Activated B cell treated with CpG ODN at 0.5 μM for 24 hours (primary cell): ENCODE results near the gene KCNQ1. TPM values are rescaled to one million over a fixed set of nuclear protein-coding genes. Genes with fewer than 3 reads are reported as not detected.

ENCODE experiments used
- ATAC-seq: fragments of 200-7000 bp; cut with Tn5 transposase; one replicate; pipeline ENCODE4 v1.10.0; 2021; ENCODE audit warnings: low read depth, mild to moderate bottlenecking, moderate library complexity
- CTCF ChIA-PET: fragments of 350-600 bp; sonication (Branson Sonifier 250); formaldehyde crosslinking; loops from one replicate; lab custom pipeline; 2021; ENCODE audit warnings: antibody characterized with exemption; lab: Charles Lee
- POLR2A ChIA-PET: fragments of 350-600 bp; sonication (Branson Sonifier 250); formaldehyde crosslinking; loops from one replicate; lab custom pipeline; 2021; ENCODE audit warnings: antibody characterized with exemption; lab: Charles Lee
- DNase-seq: peaks from one replicate; pipeline ENCODE4 v3.0.0; 2022
- H3K27ac Mint-ChIP-seq: one replicate; pipeline ENCODE4 v1.8.0; 2020; ENCODE audit warnings: mixed read lengths
- H3K27me3 Mint-ChIP-seq: one replicate; pipeline ENCODE4 v1.8.0; 2021; ENCODE audit warnings: mixed read lengths
- H3K36me3 Mint-ChIP-seq: one replicate; pipeline ENCODE4 v1.8.0; 2021; ENCODE audit warnings: low read depth, mixed read lengths
- H3K4me1 Mint-ChIP-seq: one replicate; pipeline ENCODE4 v1.8.0; 2021; ENCODE audit warnings: mixed read lengths
- H3K4me3 Mint-ChIP-seq: one replicate; pipeline ENCODE4 v1.8.0; 2020; ENCODE audit warnings: mild to moderate bottlenecking, mixed read lengths
- H3K9me3 Mint-ChIP-seq: one replicate; pipeline ENCODE4 v1.8.0; 2020; ENCODE audit warnings: mixed read lengths
- intact Hi-C: fragments of 100-400 bp; cut with micrococcal nuclease; formaldehyde crosslinking; loops from one replicate; pipeline ENCODE4 v1.15.1; 2024
- total RNA-seq: library from RNA; stranded (reverse); gene quantifications from 2 replicates; pipeline ENCODE4 v1.2.3, GENCODE V29; 2022
- TF ChIP-seq, protein P1 (sequence below): fragments of 200-600 bp; IDR thresholded peaks from one replicate; pipeline ENCODE4 v1.8.0; 2022; ENCODE audit warnings: antibody characterized with exemption, mild to moderate bottlenecking

The KCNQ1 gene
- total RNA-seq, 1 donor from 2014 or later: 6.5 TPM

DNA sequence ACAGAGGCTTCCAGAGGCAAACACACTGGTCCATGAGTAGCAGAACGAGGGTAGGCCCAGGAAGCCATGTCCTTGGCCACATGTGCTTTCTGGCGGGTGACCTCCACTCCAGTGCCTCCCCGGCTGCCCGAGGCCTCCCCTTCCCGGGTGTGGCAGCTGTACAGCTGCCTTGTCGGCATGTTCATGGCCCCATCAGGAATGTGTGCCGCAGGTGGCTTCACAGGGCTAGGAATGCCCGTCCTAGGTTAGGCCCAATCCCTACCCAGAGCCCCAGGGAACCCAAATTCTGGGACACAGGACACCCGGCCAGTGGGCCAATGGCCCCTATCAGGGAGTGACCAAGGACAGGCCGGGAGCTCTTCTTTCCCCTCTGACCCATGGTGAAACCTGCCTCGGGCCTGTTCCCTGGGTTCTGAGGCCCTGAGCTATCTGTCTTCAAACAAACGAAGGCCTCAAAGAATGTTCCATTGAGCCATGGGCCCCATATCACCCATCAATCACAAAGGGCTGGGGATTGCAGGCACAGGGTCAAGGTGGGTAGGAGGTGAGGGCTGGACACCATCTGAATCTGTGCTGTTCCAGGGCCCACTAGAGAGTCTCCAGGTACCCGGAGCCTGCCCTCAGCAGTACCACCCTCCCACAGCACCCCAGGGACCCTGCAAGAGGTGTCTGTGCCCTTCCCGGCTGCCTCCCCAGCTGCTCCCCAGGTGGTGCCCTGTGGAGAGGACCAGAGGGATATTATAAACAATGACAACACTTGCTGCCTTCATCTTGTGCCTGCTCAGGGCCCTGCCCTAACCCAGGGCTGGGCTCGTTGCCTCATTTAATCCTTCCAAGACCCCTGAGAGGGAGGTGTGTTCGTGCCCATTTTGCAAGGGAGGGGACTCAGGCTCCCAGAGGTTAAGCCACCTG lies 444.8 kb downstream of the KCNQ1 start:
- DNase-seq: no peak
- H3K36me3 Mint-ChIP-seq: no peaks in the 10 kb centered on the region
- TF ChIP-seq, protein P1, sequence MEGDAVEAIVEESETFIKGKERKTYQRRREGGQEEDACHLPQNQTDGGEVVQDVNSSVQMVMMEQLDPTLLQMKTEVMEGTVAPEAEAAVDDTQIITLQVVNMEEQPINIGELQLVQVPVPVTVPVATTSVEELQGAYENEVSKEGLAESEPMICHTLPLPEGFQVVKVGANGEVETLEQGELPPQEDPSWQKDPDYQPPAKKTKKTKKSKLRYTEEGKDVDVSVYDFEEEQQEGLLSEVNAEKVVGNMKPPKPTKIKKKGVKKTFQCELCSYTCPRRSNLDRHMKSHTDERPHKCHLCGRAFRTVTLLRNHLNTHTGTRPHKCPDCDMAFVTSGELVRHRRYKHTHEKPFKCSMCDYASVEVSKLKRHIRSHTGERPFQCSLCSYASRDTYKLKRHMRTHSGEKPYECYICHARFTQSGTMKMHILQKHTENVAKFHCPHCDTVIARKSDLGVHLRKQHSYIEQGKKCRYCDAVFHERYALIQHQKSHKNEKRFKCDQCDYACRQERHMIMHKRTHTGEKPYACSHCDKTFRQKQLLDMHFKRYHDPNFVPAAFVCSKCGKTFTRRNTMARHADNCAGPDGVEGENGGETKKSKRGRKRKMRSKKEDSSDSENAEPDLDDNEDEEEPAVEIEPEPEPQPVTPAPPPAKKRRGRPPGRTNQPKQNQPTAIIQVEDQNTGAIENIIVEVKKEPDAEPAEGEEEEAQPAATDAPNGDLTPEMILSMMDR: no peak
- ChIA-PET POLR2A (interaction anchor here (0.6 to 1.5 kb wide), 2 partner anchors 12 to 358 kb away, joined by 3 to 4 read pairs; no protein-coding TSS in a partner anchor), CTCF (interaction anchor here (1.7 to 11.9 kb wide), 4 partner anchors 202 to 469 kb away, joined by 6 to 334 read pairs (median 12); no protein-coding TSS in a partner anchor)
- no peak overlapping the region for H3K27ac Mint-ChIP-seq
- no peaks in the 10 kb centered on the region for H3K27me3 Mint-ChIP-seq
- intact Hi-C loops: loop anchor here (2.0 to 10.0 kb wide), 4 partner anchors 97 to 695 kb away; partner anchors contain the start of gene TRPM5
- H3K4me1 Mint-ChIP-seq: peaks cover 20% of the 10 kb centered on the region
- H3K9me3 Mint-ChIP-seq: no peaks in the 10 kb centered on the region
- ATAC-seq: no peak
- H3K4me3 Mint-ChIP-seq: no peak overlapping the region

DNA sequence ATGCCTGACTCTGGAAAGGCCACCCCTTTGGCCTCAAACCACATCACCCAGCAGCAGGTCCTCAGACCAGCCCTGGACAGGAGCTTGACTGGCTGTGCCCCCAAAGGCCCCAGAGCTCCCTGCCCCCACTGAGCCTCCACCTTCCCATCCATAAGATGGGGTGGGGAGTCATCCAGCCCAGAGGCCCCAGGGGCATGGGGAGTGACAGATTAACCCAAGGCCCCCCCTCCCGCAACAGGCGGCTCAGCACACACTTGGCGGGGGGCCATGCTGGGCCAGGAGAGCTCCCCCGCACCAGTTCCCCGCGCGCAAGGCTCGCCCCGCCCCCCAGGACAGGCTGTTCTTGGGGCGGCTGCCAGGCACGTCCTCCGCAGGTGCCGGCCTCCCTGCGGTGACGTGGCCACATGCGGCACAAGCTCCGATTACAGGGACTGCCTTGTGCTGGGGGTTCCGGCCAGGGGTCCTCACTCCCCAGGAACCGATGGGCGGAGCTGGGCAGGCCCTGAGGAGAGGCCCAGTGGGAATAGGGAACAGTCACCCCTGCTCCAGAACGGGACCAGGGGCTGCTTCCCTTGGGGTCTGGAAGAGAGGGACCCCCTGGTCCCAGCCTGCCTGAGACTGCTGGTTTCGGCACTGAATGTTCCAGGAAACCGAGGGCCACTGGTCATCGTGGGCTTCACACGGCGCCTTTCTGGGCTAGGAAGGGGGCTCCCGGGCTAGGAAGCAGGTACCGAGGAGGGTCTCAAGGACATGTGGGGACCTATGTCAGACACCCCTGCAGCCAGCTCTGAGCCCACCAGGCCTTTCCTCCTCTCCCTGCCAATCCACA lies 445.9 kb downstream of the KCNQ1 start:
- POLR2A ChIA-PET: interaction anchor here (3.4 kb wide), 1 partner anchor 358 kb away, joined by 15 read pairs; no protein-coding TSS in a partner anchor
- Mint-ChIP-seq H3K27ac (no peak overlapping the region), H3K4me3 (no peak overlapping the region), H3K36me3 (no peaks in the 10 kb centered on the region), H3K9me3 (no peaks in the 10 kb centered on the region), H3K27me3 (no peaks in the 10 kb centered on the region), H3K4me1 (peaks cover 20% of the 10 kb centered on the region)
- CTCF ChIA-PET: interaction anchor here (3.2 to 11.9 kb wide), 2 partner anchors 201 to 358 kb away, joined by 16 to 334 read pairs; no protein-coding TSS in a partner anchor
- intact Hi-C loops: no loop called here
- DNase-seq: no peak
- ATAC-seq: no peak
- TF ChIP-seq, protein P1: no peak

DNA sequence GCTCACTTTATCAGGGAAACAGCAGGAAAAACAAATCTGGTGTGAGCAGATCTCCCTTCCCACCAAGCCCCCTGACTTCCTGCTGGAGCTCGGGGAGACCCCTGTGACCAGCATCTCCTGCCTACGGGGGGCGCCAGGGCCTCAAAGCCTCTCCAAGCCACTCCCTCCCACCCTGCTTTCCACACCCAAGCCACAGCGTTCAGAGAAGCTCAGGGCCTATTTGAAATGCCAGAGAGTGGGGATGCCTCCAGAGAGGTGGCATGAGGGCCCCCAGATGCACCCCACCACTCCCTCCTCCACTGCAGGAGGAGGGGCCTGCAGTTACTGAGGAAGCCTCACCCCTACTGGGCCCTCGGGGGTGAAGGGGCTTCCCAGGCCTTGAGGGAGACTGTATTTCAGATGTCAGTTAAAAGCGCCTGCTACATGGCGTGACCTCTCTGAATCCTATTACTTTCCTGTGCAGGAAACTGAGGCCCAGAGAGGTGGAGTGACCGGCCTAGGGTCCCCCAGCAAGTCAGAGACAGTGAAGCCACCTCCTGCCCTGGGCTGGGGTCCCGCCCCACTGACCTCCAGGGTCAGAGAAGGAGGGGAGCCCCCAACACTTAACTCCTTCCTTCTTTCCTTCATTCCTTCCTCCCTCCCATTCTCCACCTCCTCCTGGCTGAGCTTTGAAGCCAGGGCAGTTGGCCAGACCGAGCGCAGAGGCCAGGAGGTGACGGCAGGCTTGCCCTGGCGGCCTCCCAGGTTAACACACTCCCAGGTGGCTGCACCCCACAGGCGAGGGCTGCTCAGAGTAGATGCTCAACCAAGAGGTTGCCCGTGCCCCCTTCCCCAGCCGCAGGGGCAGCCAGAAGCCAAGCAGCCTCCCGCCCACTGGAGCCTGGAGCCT lies 446.8 kb downstream of the KCNQ1 start:
- H3K4me1 Mint-ChIP-seq: peaks cover 18% of the 10 kb centered on the region
- intact Hi-C loops: loop anchor here (1.0 to 2.0 kb wide), 4 partner anchors 11 to 359 kb away; partner anchors contain the start of gene PHLDA2
- H3K36me3 Mint-ChIP-seq: no peaks in the 10 kb centered on the region
- H3K27me3 Mint-ChIP-seq: no peaks in the 10 kb centered on the region
- CTCF ChIA-PET: interaction anchor here (0.7 to 11.9 kb wide), 9 partner anchors 10 to 467 kb away, joined by 3 to 334 read pairs (median 5); partner anchors contain the start of gene NAP1L4
- peak overlapping the region; percentile 72 for H3K4me3 Mint-ChIP-seq
- no peak for ATAC-seq
- no peak overlapping the region for H3K27ac Mint-ChIP-seq
- no peaks in the 10 kb centered on the region for H3K9me3 Mint-ChIP-seq
- POLR2A ChIA-PET: interaction anchor here (0.6 to 3.4 kb wide), 5 partner anchors 11 to 417 kb away, joined by 3 to 16 read pairs (median 3); a partner anchor contains a TSS
- TF ChIP-seq, protein P1: no peak
- DNase-seq: no peak

- Mint-ChIP-seq H3K27ac (no peak overlapping the region), H3K4me1 (peaks cover 15% of the 10 kb centered on the region), H3K36me3 (no peaks in the 10 kb centered on the region), H3K27me3 (no peaks in the 10 kb centered on the region), H3K9me3 (no peaks in the 10 kb centered on the region), H3K4me3 (peak overlapping the region; percentile 72)
- intact Hi-C loops: loop anchor here (1.0 to 2.0 kb wide), 4 partner anchors 10 to 360 kb away; partner anchors contain the start of gene PHLDA2
- TF ChIP-seq, protein P1: peak; percentile 74
- ChIA-PET CTCF (interaction anchor here (0.6 to 11.9 kb wide), 11 partner anchors 9 to 471 kb away, joined by 3 to 334 read pairs (median 3); partner anchors contain the start of gene NAP1L4), POLR2A (interaction anchor here (0.5 to 3.4 kb wide), 8 partner anchors 10 to 593 kb away, joined by 3 to 16 read pairs (median 3); a partner anchor contains a TSS)
- peak; percentile 68 for ATAC-seq
- peak; percentile 61 for DNase-seq
Observed at GRCh38 chr11:2892215-2892966, 447.6 kb downstream of the KCNQ1 start.
